IMR-90 (cell line): ENCODE data around the gene RPA3. TPM values are rescaled to one million over a fixed set of nuclear protein-coding genes. Genes with fewer than 3 reads are reported as not detected.

Source experiments
- ATAC-seq: fragments of 200-7000 bp; cut with Tn5 transposase; 2 replicates; pipeline ENCODE4 v1.9.1; 2020; ENCODE audit warnings: low read depth, mild to moderate bottlenecking, moderate library complexity
- BruUV-seq: library from RNA; stranded (reverse); fragments of 400-500 nt; replicated peaks from 2 replicates; lab custom pipeline; 2021; lab: Mats Ljungman, UMichigan
- CTCF ChIA-PET: fragments of 300-600 bp; formaldehyde crosslinking; extraction: SDS; loops from one replicate; lab custom pipeline; 2021; ENCODE audit warnings: antibody characterized with exemption; lab: Yijun Ruan, JAX
- POLR2A ChIA-PET: fragments of 300-600 bp; sonication (Branson Sonifier 250); formaldehyde crosslinking; loops from one replicate; lab custom pipeline; 2022; ENCODE audit warnings: antibody characterized with exemption; ENCODE audit not compliant: unreplicated experiment; lab: Charles Lee
- DNase-seq: peaks from one replicate; pipeline ENCODE4 v3.0.0; 2013
- H2AFZ ChIP-seq: replicated peaks from 2 replicates; pipeline ENCODE3; 2013; ENCODE audit warnings: low read length, mild to moderate bottlenecking; ENCODE audit not compliant: poor library complexity
- H2AK5ac ChIP-seq: 2 replicates; pipeline ENCODE4 v1.6.1; 2013; ENCODE audit warnings: low read depth, low read length, inconsistent platforms
- H2AK9ac ChIP-seq: replicated peaks from 2 replicates; pipeline ENCODE3; 2013; ENCODE audit warnings: mild to moderate bottlenecking, low read depth, low read length, moderate library complexity; ENCODE audit not compliant: poor library complexity
- H2BK120ac ChIP-seq: 2 replicates; pipeline ENCODE4 v1.6.1; 2013; ENCODE audit warnings: low read depth, low read length, inconsistent platforms
- H2BK15ac ChIP-seq: 3 replicates; pipeline ENCODE4 v1.6.1; 2013; ENCODE audit warnings: low read depth, low read length, inconsistent platforms
- H2BK20ac ChIP-seq: 2 replicates; pipeline ENCODE4 v1.6.1; 2013; ENCODE audit warnings: low read depth, mild to moderate bottlenecking, inconsistent platforms, low read length, moderate library complexity
- H2BK5ac ChIP-seq: 2 replicates; pipeline ENCODE4 v1.6.1; 2013; ENCODE audit warnings: mild to moderate bottlenecking, low read depth, low read length, inconsistent platforms; ENCODE audit not compliant: poor library complexity, severe bottlenecking
- H3K14ac ChIP-seq: replicated peaks from 2 replicates; pipeline ENCODE4 v1.6.1; 2013; ENCODE audit warnings: low read depth, low read length, inconsistent platforms
- H3K18ac ChIP-seq: 2 replicates; pipeline ENCODE4 v1.6.1; 2013; ENCODE audit warnings: low read depth, low read length, control low read depth
- H3K23ac ChIP-seq: 2 replicates; pipeline ENCODE4 v1.6.1; 2013; ENCODE audit warnings: low read depth, low read length, inconsistent platforms
- H3K27ac ChIP-seq: 2 replicates; pipeline ENCODE4 v1.5.1; 2013; ENCODE audit warnings: mild to moderate bottlenecking, control low read depth, low read length; ENCODE audit not compliant: insufficient read depth
- H3K27me3 ChIP-seq: 2 replicates; pipeline ENCODE4 v1.6.1; 2013; ENCODE audit warnings: low read length; ENCODE audit not compliant: control insufficient read depth, insufficient read depth
- H3K36me3 ChIP-seq: 2 replicates; pipeline ENCODE4 v1.6.1; 2013; ENCODE audit warnings: low read length, mixed read lengths; ENCODE audit not compliant: control insufficient read depth, insufficient read depth
- H3K4ac ChIP-seq: 2 replicates; pipeline ENCODE4 v1.6.1; 2013; ENCODE audit warnings: low read depth, low read length, inconsistent platforms
- H3K4me1 ChIP-seq: 2 replicates; pipeline ENCODE4 v1.6.1; 2013; ENCODE audit warnings: low read length, mixed read lengths; ENCODE audit not compliant: control insufficient read depth, insufficient read depth
- H3K4me2 ChIP-seq: 2 replicates; pipeline ENCODE4 v1.6.1; 2013; ENCODE audit warnings: low read depth, mild to moderate bottlenecking, control low read depth, low read length, moderate library complexity
- H3K4me3 ChIP-seq: 2 replicates; pipeline ENCODE4 v1.5.1; 2013; ENCODE audit warnings: low read depth, mild to moderate bottlenecking, control low read depth, low read length, moderate library complexity; ENCODE audit not compliant: insufficient read depth
- H3K56ac ChIP-seq: 2 replicates; pipeline ENCODE4 v1.6.1; 2013; ENCODE audit warnings: low read length, inconsistent platforms; ENCODE audit not compliant: insufficient read depth; ENCODE audit errors: extremely low read depth
- H3K79me1 ChIP-seq, 2 experiments: 2 replicates each; pipeline ENCODE4 v1.6.1; 2013; ENCODE audit warnings: low read length in 2 of 2, inconsistent platforms in 1 of 2, low read depth in 1 of 2
- H3K9ac ChIP-seq: 2 replicates; pipeline ENCODE4 v1.6.1; 2013; ENCODE audit warnings: low read depth, low read length, control low read depth
- H3K9me1 ChIP-seq: 2 replicates; pipeline ENCODE4 v1.6.1; 2013; ENCODE audit warnings: low read length, inconsistent platforms; ENCODE audit not compliant: insufficient read depth
- H3K9me3 ChIP-seq: 2 replicates; pipeline ENCODE4 v1.6.1; 2013; ENCODE audit warnings: low read length; ENCODE audit not compliant: control insufficient read depth, insufficient read depth
- H4K20me1 ChIP-seq: 2 replicates; pipeline ENCODE4 v1.6.1; 2013; ENCODE audit warnings: low read length, inconsistent platforms; ENCODE audit not compliant: insufficient read depth
- H4K5ac ChIP-seq: 2 replicates; pipeline ENCODE4 v1.6.1; 2013; ENCODE audit warnings: mild to moderate bottlenecking, low read depth, low read length, control low read depth
- H4K8ac ChIP-seq, 2 experiments: 2 replicates each; pipeline ENCODE4 v1.6.1; 2013; ENCODE audit warnings: low read depth in 2 of 2, low read length in 2 of 2, control low read depth in 1 of 2, inconsistent platforms in 1 of 2
- H4K91ac ChIP-seq: 2 replicates; pipeline ENCODE4 v1.6.1; 2013; ENCODE audit warnings: low read depth, low read length, inconsistent platforms; ENCODE audit not compliant: insufficient read depth
- BHLHE40 ChIP-seq: fragments of 150-350 bp; IDR thresholded peaks from 2 replicates; pipeline ENCODE4 v1.6.1; 2016; ENCODE audit warnings: mild to moderate bottlenecking, low read depth, low read length
- SMC3 ChIP-seq: fragments of 150-350 bp; IDR thresholded peaks from 2 replicates; pipeline ENCODE4 v1.6.1; 2016; ENCODE audit warnings: low read depth, mild to moderate bottlenecking, antibody characterized with exemption, low read length, moderate library complexity
- WGBS, 2 experiments: methylation state at CpG; one replicate each; pipeline versions ENCODE4 v1.1.5 to v1.1.7; 2013; ENCODE audit warnings: missing lambda C conversion rate in 2 of 2; ENCODE audit not compliant: insufficient read length in 1 of 2; ENCODE audit errors: extremely low coverage in 2 of 2; 5-methylcytosine and 5-hydroxymethylcytosine counted together
- dilution Hi-C: fragments of 300-500 bp; cut with HindIII; formaldehyde crosslinking; loops from one replicate; pipeline ENCODE4 v1.14.3; 2018; ENCODE audit warnings: low sequenced_read_pairs; ENCODE audit not compliant: unreplicated experiment
- in situ Hi-C: fragments of 300-500 bp; cut with MboI; formaldehyde crosslinking; loops from 3 replicates; pipeline ENCODE4 v1.14.3; 2019; ENCODE audit warnings: low sequenced_read_pairs, inconsistent platforms, mixed read lengths
- intact Hi-C: fragments of 100-400 bp; cut with micrococcal nuclease; formaldehyde crosslinking; loops from 2 replicates; pipeline ENCODE4 v1.10.0; 2022
- polyA plus RNA-seq, 3 experiments: library from polyadenylated mRNA; depleted of rRNA; stranded (reverse); fragments of >200 nt; gene quantifications; 2 replicates each; pipeline ENCODE4 v1.2.3, GENCODE V29; 2012; ENCODE audit warnings: low replicate concordance in 1 of 3
- total RNA-seq: library from RNA; depleted of rRNA; stranded (reverse); fragments of >200 nt; gene quantifications from 2 replicates; pipeline ENCODE4 v1.2.3, GENCODE V29; 2012

Gene RPA3
- total and polyA plus RNA-seq, 2 of the 4 experiments (the other 2 are of a cell fraction) = 12.7 to 21.1 TPM

- Histone ChIP-seq H4K20me1 (no peaks in the 10 kb centered on the region), H2AK5ac (no peak overlapping the region), H3K4ac (no peak overlapping the region), H4K5ac (no peak overlapping the region), H3K4me1 (no peaks in the 10 kb centered on the region), H3K14ac (no peak overlapping the region), H3K27me3 (no peaks in the 10 kb centered on the region), H3K18ac (no peak overlapping the region), H2BK20ac (no peak overlapping the region), H3K4me2 (no peak overlapping the region), H3K36me3 (no peaks in the 10 kb centered on the region), H4K8ac (no peak overlapping the region), H2BK120ac (no peak overlapping the region), H2BK5ac (no peak overlapping the region), H3K23ac (no peak overlapping the region), H2AFZ (no peak overlapping the region), H3K27ac (no peak overlapping the region), H4K91ac (no peak overlapping the region), H3K9me1 (no peaks in the 10 kb centered on the region), H3K9ac (no peak overlapping the region), H3K4me3 (no peak overlapping the region), H2AK9ac (no peak overlapping the region), H3K56ac (no peak overlapping the region), H2BK15ac (no peak overlapping the region), H3K9me3 (no peaks in the 10 kb centered on the region), H3K79me1 (no peaks in the 10 kb centered on the region)
- ATAC-seq = no peak
- in situ Hi-C loops = no loop called here
- no TSS peak for BruUV-seq
- dilution Hi-C loops = no loop called here
- POLR2A ChIA-PET = no interaction called here
- DNase-seq = no peak
- CTCF ChIA-PET = no interaction called here
- WGBS, 2 experiments = no CpG with 5 or more reads among the region's 1 CpG
- TF ChIP-seq SMC3 = no peak
- TF ChIP-seq BHLHE40 = no peak
- intact Hi-C loops = no loop called here
Observed at GRCh38 chr7:7620236-7620635, 98.2 kb downstream of the RPA3 start.
